HEK293T (cell line): ENCODE results near the gene IGLL1.

Experiments used
- BHLHE40 ChIP-seq: fragments of 450-650 bp; IDR thresholded peaks from 2 replicates; pipeline ENCODE4 v1.6.1; 2016; ENCODE audit warnings: mild to moderate bottlenecking, moderate library complexity, borderline replicate concordance
- CTBP1 ChIP-seq: fragments of 450-650 bp; IDR thresholded peaks from 2 replicates; pipeline ENCODE4 v1.6.1; 2016; ENCODE audit warnings: borderline replicate concordance
- ELF4 ChIP-seq: fragments of 450-650 bp; IDR thresholded peaks from 2 replicates; pipeline ENCODE4 v1.6.1; 2017; ENCODE audit warnings: antibody characterized with exemption
- FOXA1 ChIP-seq: fragments of 450-650 bp; IDR thresholded peaks from 2 replicates; pipeline ENCODE4 v1.6.1; 2016; ENCODE audit warnings: mild to moderate bottlenecking
- FOXM1 ChIP-seq: fragments of 450-650 bp; IDR thresholded peaks from 2 replicates; pipeline ENCODE4 v1.6.1; 2017; ENCODE audit warnings: mild to moderate bottlenecking, borderline replicate concordance
- HDGF ChIP-seq: fragments of 450-650 bp; IDR thresholded peaks from 2 replicates; pipeline ENCODE4 v1.6.1; 2017; ENCODE audit warnings: antibody characterized with exemption, borderline replicate concordance
- L3MBTL2 ChIP-seq: fragments of 450-650 bp; conservative IDR thresholded peaks from 2 replicates; pipeline ENCODE4 v1.6.1; 2016; ENCODE audit warnings: mild to moderate bottlenecking
- LEF1 ChIP-seq: fragments of 450-650 bp; IDR thresholded peaks from 2 replicates; pipeline ENCODE4 v1.6.1; 2017; ENCODE audit warnings: mild to moderate bottlenecking, borderline replicate concordance
- NFRKB ChIP-seq: fragments of 450-650 bp; IDR thresholded peaks from 2 replicates; pipeline ENCODE4 v1.6.1; 2016; ENCODE audit warnings: mild to moderate bottlenecking, moderate library complexity
- SP1 ChIP-seq: fragments of 450-650 bp; IDR thresholded peaks from 2 replicates; pipeline ENCODE4 v1.6.1; 2017
- SUZ12 ChIP-seq: fragments of 450-650 bp; IDR thresholded peaks from 2 replicates; pipeline ENCODE4 v1.6.1; 2016; ENCODE audit warnings: mild to moderate bottlenecking
- TARDBP ChIP-seq: fragments of 450-650 bp; IDR thresholded peaks from 2 replicates; pipeline ENCODE4 v1.6.1; 2016
- ZNF384 ChIP-seq: fragments of 450-650 bp; IDR thresholded peaks from 2 replicates; pipeline ENCODE4 v1.6.1; 2016
- TF ChIP-seq, protein P1 (sequence below): fragments of 450-650 bp; IDR thresholded peaks from 2 replicates; pipeline ENCODE4 v1.6.1; 2016

DNA sequence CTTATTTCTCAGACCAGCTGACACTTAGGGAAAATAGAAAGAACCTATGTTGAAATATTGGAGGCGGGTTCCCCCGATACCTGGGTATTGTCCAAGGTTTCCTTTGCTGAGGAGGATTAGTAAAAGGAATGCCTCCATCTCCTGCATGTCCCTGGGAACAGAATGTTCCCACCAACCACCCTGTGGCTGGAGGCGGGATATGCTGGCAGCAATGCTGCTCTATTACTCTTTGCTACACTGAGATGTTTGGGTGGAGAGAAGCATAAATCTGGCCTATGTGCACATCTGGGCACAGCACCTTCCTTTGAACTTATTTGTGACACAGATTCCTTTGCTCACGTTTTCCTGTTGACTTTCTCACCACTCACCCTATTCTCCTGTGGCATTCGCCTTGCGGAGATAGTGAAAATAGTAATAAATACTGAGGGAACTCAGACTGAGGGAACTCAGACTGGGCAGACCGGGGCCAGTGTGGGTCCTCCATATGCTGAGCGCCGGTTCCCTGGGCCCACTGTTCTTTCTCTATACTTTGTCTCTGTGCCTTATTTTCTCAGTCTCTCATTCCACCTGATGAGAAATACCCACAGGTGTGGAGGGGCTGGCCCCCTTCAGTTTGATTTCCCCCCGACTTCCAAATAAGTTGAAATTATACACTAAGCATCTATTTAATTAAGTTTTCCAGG, 32.1 kb downstream of the IGLL1 start:
- TF ChIP-seq SP1 = no peak
- TF ChIP-seq FOXM1 = no peak
- no peak for TF ChIP-seq TARDBP
- TF ChIP-seq SUZ12 = no peak
- no peak for TF ChIP-seq BHLHE40
- TF ChIP-seq ELF4 = no peak
- TF ChIP-seq, protein P1, sequence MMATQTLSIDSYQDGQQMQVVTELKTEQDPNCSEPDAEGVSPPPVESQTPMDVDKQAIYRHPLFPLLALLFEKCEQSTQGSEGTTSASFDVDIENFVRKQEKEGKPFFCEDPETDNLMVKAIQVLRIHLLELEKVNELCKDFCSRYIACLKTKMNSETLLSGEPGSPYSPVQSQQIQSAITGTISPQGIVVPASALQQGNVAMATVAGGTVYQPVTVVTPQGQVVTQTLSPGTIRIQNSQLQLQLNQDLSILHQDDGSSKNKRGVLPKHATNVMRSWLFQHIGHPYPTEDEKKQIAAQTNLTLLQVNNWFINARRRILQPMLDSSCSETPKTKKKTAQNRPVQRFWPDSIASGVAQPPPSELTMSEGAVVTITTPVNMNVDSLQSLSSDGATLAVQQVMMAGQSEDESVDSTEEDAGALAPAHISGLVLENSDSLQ = no peak
- no peak for TF ChIP-seq NFRKB
- TF ChIP-seq LEF1 = no peak
- TF ChIP-seq L3MBTL2 = no peak
- no peak for TF ChIP-seq CTBP1
- TF ChIP-seq ZNF384 = no peak
- no peak for TF ChIP-seq FOXA1
- TF ChIP-seq HDGF = no peak
